Loucy (cell line): ENCODE results near the gene SELENOI.

Experiments used
- EZH2phosphoT487 ChIP-seq: fragments of 200-600 bp; IDR thresholded peaks from 2 replicates; pipeline ENCODE4 v1.6.1; 2018; ENCODE audit warnings: antibody characterized with exemption, mild to moderate bottlenecking, moderate library complexity, borderline replicate concordance
- TF ChIP-seq, protein P1 (sequence below): fragments of 200-600 bp; sonication (generic); conservative IDR thresholded peaks from 2 replicates; pipeline ENCODE4 v1.5.1; 2014; ENCODE audit warnings: mild to moderate bottlenecking, antibody characterized with exemption, low read length

- TF ChIP-seq, protein P1, sequence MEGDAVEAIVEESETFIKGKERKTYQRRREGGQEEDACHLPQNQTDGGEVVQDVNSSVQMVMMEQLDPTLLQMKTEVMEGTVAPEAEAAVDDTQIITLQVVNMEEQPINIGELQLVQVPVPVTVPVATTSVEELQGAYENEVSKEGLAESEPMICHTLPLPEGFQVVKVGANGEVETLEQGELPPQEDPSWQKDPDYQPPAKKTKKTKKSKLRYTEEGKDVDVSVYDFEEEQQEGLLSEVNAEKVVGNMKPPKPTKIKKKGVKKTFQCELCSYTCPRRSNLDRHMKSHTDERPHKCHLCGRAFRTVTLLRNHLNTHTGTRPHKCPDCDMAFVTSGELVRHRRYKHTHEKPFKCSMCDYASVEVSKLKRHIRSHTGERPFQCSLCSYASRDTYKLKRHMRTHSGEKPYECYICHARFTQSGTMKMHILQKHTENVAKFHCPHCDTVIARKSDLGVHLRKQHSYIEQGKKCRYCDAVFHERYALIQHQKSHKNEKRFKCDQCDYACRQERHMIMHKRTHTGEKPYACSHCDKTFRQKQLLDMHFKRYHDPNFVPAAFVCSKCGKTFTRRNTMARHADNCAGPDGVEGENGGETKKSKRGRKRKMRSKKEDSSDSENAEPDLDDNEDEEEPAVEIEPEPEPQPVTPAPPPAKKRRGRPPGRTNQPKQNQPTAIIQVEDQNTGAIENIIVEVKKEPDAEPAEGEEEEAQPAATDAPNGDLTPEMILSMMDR = no peak
- no peak for TF ChIP-seq EZH2phosphoT487
Measured at GRCh38 chr2:26313446-26313845, 32.5 kb upstream of the SELENOI start.
